HepG2 (cell line): ENCODE results near the gene CD300LB.

Experiments used
- ADNP ChIP-seq: sonication (generic); formaldehyde crosslinking; IDR thresholded peaks from 2 replicates; pipeline ENCODE4 v1.4.0; 2020; ENCODE audit warnings: missing genetic modification reagents
- GABPB1 ChIP-seq: IDR thresholded peaks from 2 replicates; pipeline ENCODE4 v1.6.1; 2016; ENCODE audit warnings: mild to moderate bottlenecking, missing genetic modification reagents, moderate library complexity, missing compliant biosample characterization
- ZNF138 ChIP-seq: sonication (generic); formaldehyde crosslinking; IDR thresholded peaks from 2 replicates; pipeline ENCODE4 v1.5.0; 2020; ENCODE audit warnings: mild to moderate bottlenecking, low read depth, missing genetic modification reagents
- TF ChIP-seq, protein P1 (sequence below): sonication (generic); formaldehyde crosslinking; IDR thresholded peaks from 2 replicates; pipeline ENCODE4 v1.4.0; 2020; ENCODE audit warnings: missing genetic modification reagents, borderline replicate concordance
- TF ChIP-seq, protein P2 (sequence below): sonication (generic); formaldehyde crosslinking; IDR thresholded peaks from 2 replicates; pipeline ENCODE4 v1.4.0; 2020; ENCODE audit warnings: missing genetic modification reagents
- TF ChIP-seq, protein P3 (sequence below): sonication (generic); formaldehyde crosslinking; IDR thresholded peaks from 2 replicates; pipeline ENCODE4 v1.5.1; 2020; ENCODE audit warnings: mild to moderate bottlenecking, missing genetic modification reagents

DNA sequence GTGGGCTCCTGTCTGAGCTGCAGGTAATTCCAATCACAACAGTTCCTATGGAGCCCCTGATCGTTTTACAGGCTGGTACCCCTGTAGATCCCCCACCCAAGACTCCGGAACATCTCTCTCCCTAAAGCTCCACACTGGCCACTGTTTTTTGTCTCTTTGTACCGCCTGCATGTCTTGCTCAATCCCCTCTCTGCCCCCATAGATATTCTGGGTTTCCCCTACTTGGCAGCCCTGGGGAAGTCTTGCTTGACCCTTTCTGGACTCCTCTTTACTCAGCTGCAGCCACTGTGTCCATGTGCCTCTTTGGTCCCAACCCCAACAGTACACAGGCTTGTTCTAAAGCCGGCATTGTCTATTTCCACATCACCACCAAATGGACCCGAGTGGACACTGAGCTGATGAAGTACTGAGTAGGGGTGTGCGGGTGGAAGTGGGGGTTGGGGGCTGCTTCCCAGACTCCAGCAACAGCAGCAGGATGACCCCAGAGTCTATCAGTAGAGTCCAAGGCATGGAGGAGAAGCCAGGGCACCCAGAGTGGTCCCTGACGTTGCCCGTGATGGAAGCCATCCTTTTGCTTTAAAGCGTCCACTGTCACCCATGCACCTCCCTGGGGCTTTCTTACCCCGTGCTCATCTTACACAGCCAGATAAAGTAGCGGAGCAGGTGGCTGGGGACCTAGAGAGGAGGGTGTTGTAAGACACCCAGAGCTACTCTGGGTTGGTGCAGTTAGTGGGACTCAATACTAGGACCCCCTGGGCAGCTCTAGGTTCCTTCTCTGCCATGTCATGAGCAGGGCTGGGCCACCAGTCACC lies 6.4 kb downstream of the CD300LB start:
- TF ChIP-seq, protein P1, sequence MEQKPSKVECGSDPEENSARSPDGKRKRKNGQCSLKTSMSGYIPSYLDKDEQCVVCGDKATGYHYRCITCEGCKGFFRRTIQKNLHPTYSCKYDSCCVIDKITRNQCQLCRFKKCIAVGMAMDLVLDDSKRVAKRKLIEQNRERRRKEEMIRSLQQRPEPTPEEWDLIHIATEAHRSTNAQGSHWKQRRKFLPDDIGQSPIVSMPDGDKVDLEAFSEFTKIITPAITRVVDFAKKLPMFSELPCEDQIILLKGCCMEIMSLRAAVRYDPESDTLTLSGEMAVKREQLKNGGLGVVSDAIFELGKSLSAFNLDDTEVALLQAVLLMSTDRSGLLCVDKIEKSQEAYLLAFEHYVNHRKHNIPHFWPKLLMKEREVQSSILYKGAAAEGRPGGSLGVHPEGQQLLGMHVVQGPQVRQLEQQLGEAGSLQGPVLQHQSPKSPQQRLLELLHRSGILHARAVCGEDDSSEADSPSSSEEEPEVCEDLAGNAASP (CRISPR knock-in tag): no peak
- TF ChIP-seq GABPB1 (CRISPR knock-in tag) (no peak), ADNP (no peak), ZNF138 (CRISPR knock-in tag) (no peak)
- TF ChIP-seq, protein P2, sequence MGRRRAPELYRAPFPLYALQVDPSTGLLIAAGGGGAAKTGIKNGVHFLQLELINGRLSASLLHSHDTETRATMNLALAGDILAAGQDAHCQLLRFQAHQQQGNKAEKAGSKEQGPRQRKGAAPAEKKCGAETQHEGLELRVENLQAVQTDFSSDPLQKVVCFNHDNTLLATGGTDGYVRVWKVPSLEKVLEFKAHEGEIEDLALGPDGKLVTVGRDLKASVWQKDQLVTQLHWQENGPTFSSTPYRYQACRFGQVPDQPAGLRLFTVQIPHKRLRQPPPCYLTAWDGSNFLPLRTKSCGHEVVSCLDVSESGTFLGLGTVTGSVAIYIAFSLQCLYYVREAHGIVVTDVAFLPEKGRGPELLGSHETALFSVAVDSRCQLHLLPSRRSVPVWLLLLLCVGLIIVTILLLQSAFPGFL (CRISPR knock-in tag): no peak
- TF ChIP-seq, protein P3, sequence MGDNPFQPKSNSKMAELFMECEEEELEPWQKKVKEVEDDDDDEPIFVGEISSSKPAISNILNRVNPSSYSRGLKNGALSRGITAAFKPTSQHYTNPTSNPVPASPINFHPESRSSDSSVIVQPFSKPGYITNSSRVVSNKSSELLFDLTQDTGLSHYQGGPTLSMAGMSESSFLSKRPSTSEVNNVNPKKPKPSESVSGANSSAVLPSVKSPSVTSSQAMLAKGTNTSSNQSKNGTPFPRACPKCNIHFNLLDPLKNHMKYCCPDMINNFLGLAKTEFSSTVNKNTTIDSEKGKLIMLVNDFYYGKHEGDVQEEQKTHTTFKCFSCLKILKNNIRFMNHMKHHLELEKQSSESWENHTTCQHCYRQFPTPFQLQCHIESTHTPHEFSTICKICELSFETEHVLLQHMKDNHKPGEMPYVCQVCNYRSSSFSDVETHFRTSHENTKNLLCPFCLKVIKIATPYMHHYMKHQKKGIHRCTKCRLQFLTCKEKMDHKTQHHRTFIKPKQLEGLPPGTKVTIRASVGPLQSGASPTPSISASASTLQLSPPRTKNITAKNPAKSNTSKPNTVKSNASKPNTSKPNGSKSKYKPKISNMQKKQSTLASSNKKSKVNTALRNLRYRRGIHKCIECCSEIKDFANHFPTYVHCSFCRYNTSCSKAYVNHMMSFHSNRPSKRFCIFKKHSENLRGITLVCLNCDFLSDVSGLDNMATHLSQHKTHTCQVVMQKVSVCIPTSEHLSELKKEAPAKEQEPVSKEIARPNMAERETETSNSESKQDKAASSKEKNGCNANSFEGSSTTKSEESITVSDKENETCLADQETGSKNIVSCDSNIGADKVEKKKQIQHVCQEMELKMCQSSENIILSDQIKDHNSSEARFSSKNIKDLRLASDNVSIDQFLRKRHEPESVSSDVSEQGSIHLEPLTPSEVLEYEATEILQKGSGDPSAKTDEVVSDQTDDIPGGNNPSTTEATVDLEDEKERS (CRISPR knock-in tag): no peak
